Peyer's patch (tissue), 4 donors: ENCODE measurements around the gene TGFBR1.

Experiments
- POLR2A ChIP-seq, 2 donors: fragments of 450-650 bp; IDR thresholded peaks; one replicate each; pipeline ENCODE4 v1.5.1; 2017; ENCODE audit warnings: antibody characterized with exemption in 2 of 2, mild to moderate bottlenecking in 2 of 2, moderate library complexity in 2 of 2
- TF ChIP-seq, protein P1 (sequence below), 6 experiments: fragments of 450-650 bp in 4 of 6; fragments of 200-600 bp in 2 of 6; sonication (generic) in 1 of 6; IDR thresholded peaks; one replicate each; pipeline ENCODE4 v1.5.1; 2017 to 2019; ENCODE audit warnings: antibody characterized with exemption in 6 of 6, mild to moderate bottlenecking in 3 of 6, moderate library complexity in 1 of 6

- TF ChIP-seq, protein P1, sequence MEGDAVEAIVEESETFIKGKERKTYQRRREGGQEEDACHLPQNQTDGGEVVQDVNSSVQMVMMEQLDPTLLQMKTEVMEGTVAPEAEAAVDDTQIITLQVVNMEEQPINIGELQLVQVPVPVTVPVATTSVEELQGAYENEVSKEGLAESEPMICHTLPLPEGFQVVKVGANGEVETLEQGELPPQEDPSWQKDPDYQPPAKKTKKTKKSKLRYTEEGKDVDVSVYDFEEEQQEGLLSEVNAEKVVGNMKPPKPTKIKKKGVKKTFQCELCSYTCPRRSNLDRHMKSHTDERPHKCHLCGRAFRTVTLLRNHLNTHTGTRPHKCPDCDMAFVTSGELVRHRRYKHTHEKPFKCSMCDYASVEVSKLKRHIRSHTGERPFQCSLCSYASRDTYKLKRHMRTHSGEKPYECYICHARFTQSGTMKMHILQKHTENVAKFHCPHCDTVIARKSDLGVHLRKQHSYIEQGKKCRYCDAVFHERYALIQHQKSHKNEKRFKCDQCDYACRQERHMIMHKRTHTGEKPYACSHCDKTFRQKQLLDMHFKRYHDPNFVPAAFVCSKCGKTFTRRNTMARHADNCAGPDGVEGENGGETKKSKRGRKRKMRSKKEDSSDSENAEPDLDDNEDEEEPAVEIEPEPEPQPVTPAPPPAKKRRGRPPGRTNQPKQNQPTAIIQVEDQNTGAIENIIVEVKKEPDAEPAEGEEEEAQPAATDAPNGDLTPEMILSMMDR (IDR thresholded peaks at IDR 0.05), result no peak
- no peak for TF ChIP-seq POLR2A (IDR thresholded peaks at IDR 0.05)
Observed at GRCh38 chr9:99058964-99059921, 45.7 kb upstream of the TGFBR1 start.
